Right lung (tissue), 5 donors: Measurements from ENCODE around the gene YWHAG. TPM values are rescaled to one million over a fixed set of nuclear protein-coding genes. Genes with fewer than 3 reads are reported as not detected.
"Not testable (repeated sequence)": the region's sequence is repeated elsewhere in the genome, so short reads cannot be mapped to it uniquely, and the experiment has no call there.

Experiments
- DNase-seq, 2 donors: peaks; one replicate each; pipeline ENCODE4 v3.0.0-alpha.2; 2013
- polyA plus RNA-seq, 5 donors: library from polyadenylated mRNA; unstranded; fragments of 120-200 nt; gene quantifications; one replicate each; pipeline versions ENCODE4 v1.2.1 to v1.2.3, GENCODE V29; 2013; ENCODE audit warnings: inconsistent platforms in 1 of 5, low replicate concordance in 1 of 5; ENCODE audit not compliant: insufficient read length in 5 of 5, insufficient read depth in 1 of 5

Gene YWHAG
- polyA plus RNA-seq, 5 donors: 92.9 to 109 (median 103) TPM

DNA sequence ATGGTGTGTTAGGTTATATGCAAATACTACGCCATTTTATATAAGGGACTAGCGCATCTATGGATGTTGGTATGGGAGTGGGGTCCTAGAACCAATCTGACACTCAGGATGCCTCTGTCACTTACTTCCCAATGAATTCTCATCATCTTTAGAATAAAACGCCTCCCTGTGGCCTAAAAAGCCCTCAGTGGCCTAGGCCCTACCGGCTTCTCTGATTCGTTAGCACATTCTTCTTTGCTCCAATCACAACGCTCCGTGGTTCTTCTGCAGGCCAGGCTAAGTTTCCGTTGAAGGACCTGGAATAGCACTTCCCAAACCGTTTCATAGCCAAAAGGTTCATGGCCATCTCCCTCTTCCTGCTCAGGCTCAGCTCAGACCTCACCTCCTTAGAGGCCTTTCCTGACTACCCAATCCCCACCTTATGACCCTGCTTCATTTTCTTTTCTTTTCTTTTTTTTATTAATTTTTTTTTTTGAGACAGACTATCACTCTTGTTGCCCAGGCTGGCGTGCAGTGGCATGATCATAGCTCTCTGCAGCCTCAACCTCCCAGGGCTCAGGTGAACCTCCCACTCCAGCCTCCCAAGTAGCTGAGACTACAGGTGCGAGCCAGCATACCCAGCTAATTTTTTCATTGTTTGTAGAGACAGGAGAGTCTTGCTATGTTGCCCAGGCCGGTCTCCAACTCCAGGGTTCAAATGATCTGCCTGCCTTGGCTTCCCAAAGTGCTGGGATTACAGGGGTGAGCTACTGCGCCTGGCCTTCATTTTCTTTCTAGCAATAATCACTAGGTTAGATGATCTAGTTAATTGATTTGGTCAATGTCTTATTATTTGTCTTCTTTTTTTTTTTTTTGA is 24.5 kb upstream of the YWHAG start:
- no peak for DNase-seq

DNA sequence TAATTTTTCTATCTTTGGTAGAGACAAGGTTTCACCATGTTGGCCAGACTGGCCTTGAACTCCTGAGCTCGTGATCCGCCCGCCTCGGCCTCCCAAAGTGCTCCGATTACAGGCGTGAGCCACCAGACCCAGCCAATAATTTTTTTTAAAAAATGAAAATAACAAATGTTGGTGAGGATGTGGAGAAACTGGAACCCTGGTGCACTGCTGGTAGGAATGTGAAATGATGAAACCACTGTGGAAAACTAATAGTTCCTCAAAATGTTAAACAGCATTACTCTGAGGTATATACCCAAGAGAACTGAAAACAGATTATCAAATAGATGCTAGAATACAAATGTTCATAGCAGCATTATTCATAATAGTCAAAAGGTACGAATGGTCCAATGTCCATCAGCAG is 23.0 kb upstream of the YWHAG start:
- DNase-seq: no peak

DNA sequence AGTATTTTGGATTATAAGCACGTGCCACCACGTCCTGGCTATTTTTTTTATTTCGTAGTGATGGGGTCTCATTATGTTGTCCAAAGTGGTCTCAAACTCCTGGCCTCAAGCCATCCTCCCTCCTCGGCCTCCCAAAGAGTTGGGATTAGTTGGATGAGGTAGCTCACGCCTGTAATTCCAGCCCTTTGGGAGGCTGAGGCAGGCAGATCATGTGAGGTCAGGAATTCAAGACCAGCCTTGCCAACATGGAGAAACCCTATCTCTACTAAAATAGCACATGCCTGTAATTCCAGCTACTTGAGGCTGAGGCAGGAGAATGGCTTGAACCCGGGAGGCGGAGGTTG is 21.8 kb upstream of the YWHAG start:
- no peak for DNase-seq

- no peak for DNase-seq
These were observed 18.6 kb upstream of the YWHAG start for GRCh38 chr7:76377186-76377918.

- DNase-seq: no peak
These were observed 16.5 kb upstream of the YWHAG start for GRCh38 chr7:76375251-76375650.

DNA sequence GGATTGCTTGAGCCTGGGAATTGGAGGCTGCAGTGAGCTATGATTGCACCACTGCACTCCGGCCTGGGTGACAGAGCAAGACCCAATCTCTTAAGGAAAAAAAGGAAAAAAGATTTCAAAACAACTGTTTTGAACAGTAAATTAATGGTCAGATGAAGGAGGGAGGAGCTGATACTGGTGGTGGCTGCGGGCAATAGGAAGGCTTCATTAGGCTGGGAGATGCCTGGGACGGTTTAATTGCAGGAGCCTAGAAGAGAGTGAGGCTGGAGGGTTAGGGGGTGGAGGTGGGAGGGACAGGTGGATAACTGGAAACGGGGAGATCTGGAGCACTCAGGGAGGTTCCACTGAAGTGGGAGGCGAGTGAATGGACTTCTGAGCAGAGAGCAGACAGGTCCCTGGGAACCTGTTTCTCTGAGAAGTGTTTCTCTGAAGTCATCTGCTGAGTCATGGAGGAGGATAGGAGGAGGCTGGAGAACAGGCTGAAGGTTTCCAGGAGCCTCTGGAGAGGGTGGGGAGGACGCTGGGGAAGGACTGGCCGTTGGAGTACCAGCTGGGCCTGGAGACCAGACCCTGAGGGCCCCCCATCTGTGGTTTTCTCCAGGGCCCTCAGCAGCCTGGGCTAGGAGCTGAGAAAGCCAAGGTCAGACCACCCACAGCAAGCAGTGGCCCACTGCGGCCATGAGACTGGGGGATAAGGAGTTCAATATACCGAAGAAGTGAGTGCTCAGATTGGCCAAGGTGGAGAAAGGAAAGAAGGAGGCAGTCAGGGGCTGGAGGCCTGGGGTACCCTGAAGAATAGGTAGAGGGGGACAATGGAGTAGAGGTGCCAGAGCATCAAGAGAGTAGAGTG is 14.4 kb upstream of the YWHAG start:
- no peak for DNase-seq

GRCh38 chr7:76371396-76371795 is 12.6 kb upstream of the YWHAG start:
- DNase-seq: no peak

DNA sequence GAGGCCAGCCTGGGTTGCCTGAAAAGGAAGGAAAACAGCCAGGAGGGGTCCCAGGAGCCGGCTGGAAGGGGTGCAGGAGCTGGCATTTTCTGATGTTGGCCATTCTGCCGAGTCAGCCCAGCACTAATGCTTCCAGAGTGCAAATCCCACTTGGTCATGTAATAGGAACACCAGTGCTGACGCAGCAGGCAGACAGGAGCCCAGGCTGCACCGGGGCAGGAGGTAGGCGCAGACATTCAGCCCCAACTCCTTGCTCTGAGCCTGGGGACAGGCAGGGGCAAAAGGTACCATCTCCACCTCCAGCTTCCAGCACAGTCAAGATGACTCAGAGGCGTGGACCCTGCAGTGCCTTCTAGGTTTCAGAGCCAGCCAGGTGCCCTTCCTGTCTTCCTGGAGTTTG is 10.2 kb upstream of the YWHAG start:
- DNase-seq: no peak

DNA sequence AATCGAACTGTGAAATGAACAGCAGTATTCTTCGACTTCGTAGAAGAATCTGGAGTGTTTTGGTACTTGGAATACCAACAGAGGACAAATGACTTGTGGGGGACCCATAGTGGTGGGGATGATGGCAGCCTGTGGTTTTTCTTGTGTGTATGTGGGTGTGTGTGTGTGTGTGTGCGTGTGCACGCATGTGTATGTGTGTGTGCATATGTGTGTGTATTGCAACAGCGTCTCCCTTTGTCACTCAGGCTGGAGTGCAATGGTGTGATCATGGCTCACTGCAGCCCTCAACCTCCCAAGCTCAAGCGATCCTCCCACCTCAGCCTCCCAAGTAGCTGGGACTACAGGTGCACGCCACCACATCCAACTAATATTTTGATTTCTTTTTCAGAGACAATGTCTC is 9.4 kb upstream of the YWHAG start:
- no peak for DNase-seq

DNA sequence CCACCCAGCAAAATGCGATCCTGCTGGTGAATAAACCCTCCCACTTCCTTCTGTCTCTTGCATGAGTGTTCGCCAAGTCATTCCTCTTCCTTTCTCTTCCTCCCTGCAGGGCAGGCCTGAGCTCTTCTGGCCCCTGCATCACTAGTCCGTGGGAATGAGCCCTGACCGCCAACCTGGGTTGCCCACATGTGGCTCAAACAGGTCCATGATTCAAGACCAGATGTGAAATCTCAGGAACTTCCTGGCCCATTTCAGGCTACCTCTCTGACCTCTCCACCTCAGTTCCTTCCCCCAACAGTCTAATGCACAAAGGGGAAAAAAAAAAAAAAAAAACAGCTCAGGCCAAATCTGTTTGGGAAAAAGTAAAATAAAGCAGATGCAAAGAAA is 5.4 kb upstream of the YWHAG start:
- peak in 1 of 2 donors; percentile 21 for DNase-seq

DNA sequence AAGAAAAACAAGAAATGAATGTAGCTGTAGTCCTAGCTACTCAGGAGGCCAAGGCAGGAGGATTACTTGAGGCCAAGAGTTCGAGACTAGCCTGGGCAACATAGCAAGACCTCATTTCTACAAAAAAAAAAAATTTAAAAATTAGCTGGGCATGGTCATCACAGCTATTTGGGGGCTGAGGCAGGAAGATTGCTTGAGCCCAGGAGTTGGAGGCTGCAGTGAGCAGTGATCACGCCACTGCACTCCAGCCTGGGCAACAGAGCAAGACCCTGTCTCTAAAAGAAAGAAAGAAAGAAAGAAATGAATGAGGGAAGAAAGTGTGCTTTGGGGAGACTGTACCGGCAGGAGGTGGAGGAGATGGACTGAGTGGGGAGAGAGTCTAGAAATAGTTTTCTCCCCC is 5.0 kb upstream of the YWHAG start:
- not testable (repeated sequence) for DNase-seq

- DNase-seq: no peak
These were observed 1.3 kb upstream of the YWHAG start for GRCh38 chr7:76359978-76360638.

DNA sequence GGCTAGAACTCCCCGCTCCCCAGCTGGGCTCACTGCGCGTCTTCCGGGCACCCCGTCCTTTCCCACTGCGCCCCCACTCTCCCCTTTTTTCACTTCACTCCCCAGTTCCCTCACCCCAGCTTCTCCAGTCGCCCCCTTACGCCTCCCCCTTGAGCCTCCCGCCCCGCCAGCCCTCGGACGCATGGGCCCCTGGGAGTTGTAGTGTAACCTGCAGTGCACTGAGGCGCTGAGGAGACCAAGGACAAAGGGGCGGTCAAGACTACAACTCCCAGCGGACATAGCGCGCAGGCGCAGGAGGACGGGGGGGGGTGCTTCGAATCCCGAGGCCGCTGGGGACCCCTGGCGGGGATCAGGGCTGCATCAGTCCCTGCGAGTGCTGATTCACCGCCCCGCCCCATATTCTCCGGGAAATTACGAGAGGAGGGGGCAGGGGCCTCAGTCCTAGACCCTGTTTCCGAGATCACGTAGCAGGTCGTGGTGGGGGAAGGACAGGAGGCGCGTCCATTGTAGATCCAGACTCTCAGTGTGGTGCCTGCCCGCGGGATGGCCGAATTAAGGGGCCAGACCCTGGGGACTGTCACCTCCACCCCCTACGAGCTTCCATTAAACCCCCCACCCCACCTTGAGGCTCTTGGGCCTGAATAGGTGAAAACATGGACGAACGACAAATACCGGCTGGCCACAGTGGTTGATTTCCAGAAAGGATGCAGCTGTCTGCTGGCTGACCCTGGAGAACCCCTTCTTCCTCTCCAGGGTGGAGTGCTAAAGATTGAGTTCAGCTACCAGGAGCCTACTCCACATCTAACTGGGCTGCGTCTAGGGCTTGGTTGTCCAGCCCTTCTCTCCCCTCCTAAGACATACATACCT is 553 bp upstream of the YWHAG start:
- peak; percentile 98 to 99 for DNase-seq

- DNase-seq: peak in 1 of 2 donors; percentile 38
These were observed 745 bp downstream of the YWHAG start for GRCh38 chr7:76358011-76358480.

DNA sequence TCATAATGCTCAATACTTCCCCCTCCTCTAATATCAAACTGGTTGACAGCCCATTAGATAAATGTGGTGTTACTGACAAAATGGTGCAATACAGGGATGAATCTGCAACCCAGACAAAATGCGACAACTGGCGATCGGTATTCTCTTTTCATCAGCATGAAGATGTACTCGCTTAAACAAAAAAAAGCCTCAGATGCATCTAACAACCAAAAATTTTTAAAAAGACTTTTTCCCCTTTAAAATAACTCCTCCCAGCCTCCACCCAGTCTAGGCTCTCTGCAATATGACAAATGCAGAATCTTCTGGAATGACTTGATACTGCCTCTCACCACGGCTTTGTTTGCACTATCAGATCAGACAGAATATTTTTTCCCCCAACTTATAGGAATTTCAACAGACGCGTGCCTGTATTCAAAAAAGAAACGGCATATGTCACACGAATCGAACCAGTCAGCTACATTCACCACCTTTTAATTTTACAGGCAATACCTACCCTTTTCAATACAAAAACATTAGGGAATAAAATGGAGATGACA is 1.2 kb downstream of the YWHAG start:
- DNase-seq: peak in 1 of 2 donors; percentile 11

- DNase-seq: peak in 1 of 2 donors; percentile 19
These were observed 2.0 kb downstream of the YWHAG start for GRCh38 chr7:76356823-76357222.

- DNase-seq: no peak
These were observed 2.7 kb downstream of the YWHAG start for GRCh38 chr7:76356115-76356514.

DNA sequence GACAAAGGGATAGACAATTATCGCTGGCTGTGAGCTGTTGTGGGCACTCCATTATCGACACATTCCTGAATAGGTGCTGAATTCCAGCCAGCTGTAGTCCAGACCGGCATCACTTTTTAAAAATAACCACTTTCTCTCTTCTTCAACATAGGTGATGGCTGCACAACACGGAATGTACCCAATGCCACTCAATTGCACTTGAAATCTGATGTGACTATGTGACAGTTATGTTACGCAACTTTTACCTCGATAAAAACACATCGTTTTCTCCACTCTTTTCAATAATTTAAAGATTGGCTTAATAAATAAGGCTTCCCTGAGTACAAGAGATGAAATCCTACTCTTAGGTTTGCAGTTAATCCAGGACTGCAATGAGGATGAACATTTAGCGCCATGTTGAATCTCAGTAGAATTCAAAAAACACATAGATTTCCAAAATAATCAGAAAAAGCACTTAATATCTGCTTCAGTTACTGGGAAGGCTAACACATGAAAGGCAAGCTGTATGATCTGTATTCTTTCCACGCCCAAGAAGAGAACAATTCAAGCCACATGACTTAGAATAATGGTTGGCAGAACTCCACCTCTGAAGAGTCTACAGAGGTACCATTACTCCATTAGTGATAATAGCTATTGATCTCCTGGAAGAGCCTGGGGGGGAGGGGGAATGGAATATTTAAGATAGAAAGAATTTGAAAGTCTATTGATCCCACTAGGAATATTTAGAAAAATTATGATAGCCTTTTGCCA is 3.6 kb downstream of the YWHAG start:
- DNase-seq: no peak

DNA sequence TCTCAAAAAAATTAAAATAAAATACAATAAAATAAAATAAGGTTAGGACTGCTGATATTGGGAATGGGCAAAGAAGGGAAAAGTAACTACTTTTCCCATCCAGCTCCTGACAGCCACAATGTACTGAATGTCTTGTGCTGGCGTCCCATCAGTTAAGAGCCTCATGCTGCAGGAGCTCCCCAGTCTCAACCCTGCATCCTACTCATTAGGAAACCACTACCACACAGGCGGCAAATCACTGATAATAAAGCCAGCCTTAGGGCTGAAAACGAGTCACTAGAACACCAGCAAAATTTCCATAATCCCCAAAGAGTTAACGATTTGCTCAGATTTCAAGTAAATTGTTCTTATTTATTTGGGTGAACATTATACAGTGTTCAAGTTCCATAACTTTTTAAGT is 4.3 kb downstream of the YWHAG start:
- no peak for DNase-seq

- no peak for DNase-seq
These were observed 5.0 kb downstream of the YWHAG start for GRCh38 chr7:76353744-76354143.
